Stomach (tissue), 4 donors: ENCODE measurements around the gene APRT.

Source experiments
- CTCF ChIP-seq, 7 experiments: fragments of 450-650 bp in 4 of 7; fragments of 200-600 bp in 3 of 7; sonication (generic) in 3 of 7; IDR thresholded peaks; one replicate each; pipeline ENCODE4 v1.5.1; 2016 to 2019; ENCODE audit warnings: antibody characterized with exemption in 7 of 7, control low read depth in 2 of 7, mild to moderate bottlenecking in 1 of 7
- POLR2AphosphoS5 ChIP-seq, 3 donors: sonication (generic); formaldehyde crosslinking; IDR thresholded peaks; one replicate each; pipeline ENCODE4 v1.6.1; 2016; ENCODE audit warnings: antibody characterized with exemption in 3 of 3

GRCh38 chr16:88812513-88813268 lies 963 bp upstream of the APRT start:
- TF ChIP-seq CTCF (IDR thresholded peaks at IDR 0.05) (no peak), POLR2AphosphoS5 (IDR thresholded peaks at IDR 0.05) (peak in 1 of 3 donors; percentile 2)
